ENCODE measurements around the gene FHAD1.
A peak's percentile ranks its signal among the peaks of the same experiment; 100 is the strongest.

The FHAD1 gene

DNA sequence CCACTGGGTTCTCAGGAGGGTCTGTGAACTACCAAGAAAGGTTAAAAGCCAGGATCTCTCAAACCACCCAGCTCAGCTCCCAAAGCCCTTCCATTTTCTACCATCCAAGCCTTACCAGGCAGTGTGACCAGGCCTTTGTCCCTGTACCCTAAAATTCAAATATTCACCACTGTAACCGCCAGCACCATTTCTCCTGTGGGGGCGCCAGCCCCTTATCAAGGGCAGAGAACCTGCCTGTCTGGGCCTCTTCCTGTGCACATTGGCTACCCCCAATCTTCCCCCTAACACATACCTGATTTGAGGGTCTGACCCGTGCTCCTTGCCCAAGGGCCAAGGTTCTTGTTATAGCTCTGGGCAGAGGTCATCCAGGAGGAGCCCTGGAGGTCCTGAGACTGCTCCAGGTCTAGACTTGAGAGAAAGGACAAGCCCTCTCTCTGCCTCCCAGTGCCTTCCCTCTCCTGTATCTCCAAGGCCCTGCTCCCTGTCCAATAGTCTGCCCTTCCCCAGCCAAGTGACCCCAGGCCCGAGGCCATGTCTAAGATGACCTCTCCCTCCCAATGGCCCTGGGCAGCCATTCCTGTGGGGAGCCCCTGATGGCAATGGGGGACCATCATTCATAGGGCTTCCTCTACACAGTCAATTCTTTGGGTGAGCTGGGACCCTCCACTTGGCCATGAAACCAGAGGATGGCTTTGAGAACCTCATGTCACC is 78.5 kb downstream of the FHAD1 start:
- H3K27me3 ChIP-seq (ENCODE audit: control insufficient read depth, insufficient read depth, low read length, poor library complexity, severe bottlenecking) = no peaks in the 10 kb centered on the region
- WGBS, 2 experiments = 93 to 95% methylated on average over 4 of the region's 4 CpGs
- H3K27ac ChIP-seq (ENCODE audit: insufficient read depth, low read depth, low read length, poor library complexity, severe bottlenecking) = no peak overlapping the region

DNA sequence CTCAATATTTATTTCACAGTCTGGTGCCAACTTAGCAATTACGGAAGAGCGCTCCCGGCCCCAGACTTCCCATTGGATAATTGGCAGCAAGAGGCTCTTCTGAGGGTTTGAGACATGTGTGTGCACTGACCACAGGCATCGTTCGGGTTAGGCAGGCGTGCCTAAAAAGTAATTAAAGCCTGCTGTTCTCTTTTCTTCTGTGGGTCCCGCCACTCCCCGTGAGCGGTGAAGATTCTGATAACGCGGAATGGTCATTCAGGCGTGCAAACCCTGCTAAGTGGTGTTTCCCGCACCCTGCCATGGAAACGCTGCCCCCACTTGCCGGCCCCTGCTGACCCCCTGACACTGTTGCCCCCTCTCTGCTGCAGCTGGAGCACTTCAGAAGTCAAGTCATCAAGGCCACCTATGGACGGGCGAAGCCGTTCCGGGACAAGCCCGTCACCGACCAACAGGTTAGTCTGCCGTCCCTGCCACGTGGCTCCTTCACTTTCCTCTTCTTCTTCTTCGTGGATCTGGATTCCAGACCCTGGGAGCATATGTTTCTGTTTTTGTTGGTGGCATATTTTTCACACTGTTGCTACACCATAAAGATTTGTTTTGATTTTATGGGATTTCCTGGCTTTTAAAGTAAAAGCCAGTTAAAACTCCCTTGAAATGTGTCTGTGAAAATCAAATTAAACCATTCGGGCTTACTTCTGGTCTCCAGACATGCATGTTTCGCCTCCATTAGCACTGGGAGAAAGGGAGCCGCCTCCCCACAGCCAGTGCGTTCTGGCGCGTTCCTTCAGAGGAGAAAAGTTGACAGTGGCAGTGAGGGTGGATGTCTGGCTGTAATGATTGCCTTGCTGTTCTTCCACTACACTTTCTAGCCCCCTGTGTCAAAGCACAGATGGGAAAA is 79.9 kb downstream of the FHAD1 start:
- Histone ChIP-seq H3K36me3 (ENCODE audit: control insufficient read depth, insufficient read depth, low read length) (no peaks in the 10 kb centered on the region), H3K27me3 (ENCODE audit: control insufficient read depth, insufficient read depth, low read length, poor library complexity, severe bottlenecking) (no peaks in the 10 kb centered on the region), H3K27ac (ENCODE audit: insufficient read depth, low read depth, low read length, poor library complexity, severe bottlenecking) (peak overlapping the region; percentile 77), H3K4me3 (ENCODE audit: insufficient read depth, low read depth, low read length) (no peak overlapping the region), H3K4me1 (ENCODE audit: control insufficient read depth, insufficient read depth, low read length) (peaks cover 22% of the 10 kb centered on the region), H3K9me3 (ENCODE audit: control insufficient read depth, low read length) (no peaks in the 10 kb centered on the region)
- WGBS, 2 experiments = 72 to 75% methylated on average over 29 of the region's 30 CpGs

More for the DNA sequence above, 78.5 kb downstream of the FHAD1 start:
- Histone ChIP-seq H3K36me3 (ENCODE audit: control insufficient read depth, insufficient read depth, low read length) (no peaks in the 10 kb centered on the region), H3K9me3 (ENCODE audit: control insufficient read depth, low read length) (no peaks in the 10 kb centered on the region), H3K4me1 (ENCODE audit: control insufficient read depth, insufficient read depth, low read length) (peaks cover 22% of the 10 kb centered on the region), H3K4me3 (ENCODE audit: insufficient read depth, low read depth, low read length) (no peak overlapping the region)

- Histone ChIP-seq H3K9me3 (ENCODE audit: control insufficient read depth, low read length) (no peaks in the 10 kb centered on the region), H3K27ac (ENCODE audit: insufficient read depth, low read depth, low read length, poor library complexity, severe bottlenecking) (no peak overlapping the region), H3K27me3 (ENCODE audit: control insufficient read depth, insufficient read depth, low read length, poor library complexity, severe bottlenecking) (no peaks in the 10 kb centered on the region), H3K36me3 (ENCODE audit: control insufficient read depth, insufficient read depth, low read length) (no peaks in the 10 kb centered on the region), H3K4me3 (ENCODE audit: insufficient read depth, low read depth, low read length) (no peak overlapping the region), H3K4me1 (ENCODE audit: control insufficient read depth, insufficient read depth, low read length) (peaks cover 22% of the 10 kb centered on the region)
- 88 to 93% methylated on average over 18 of the region's 18 CpGs for WGBS, 2 experiments
Measured at GRCh38 chr1:15328351-15329103, 81.5 kb downstream of the FHAD1 start.

DNA sequence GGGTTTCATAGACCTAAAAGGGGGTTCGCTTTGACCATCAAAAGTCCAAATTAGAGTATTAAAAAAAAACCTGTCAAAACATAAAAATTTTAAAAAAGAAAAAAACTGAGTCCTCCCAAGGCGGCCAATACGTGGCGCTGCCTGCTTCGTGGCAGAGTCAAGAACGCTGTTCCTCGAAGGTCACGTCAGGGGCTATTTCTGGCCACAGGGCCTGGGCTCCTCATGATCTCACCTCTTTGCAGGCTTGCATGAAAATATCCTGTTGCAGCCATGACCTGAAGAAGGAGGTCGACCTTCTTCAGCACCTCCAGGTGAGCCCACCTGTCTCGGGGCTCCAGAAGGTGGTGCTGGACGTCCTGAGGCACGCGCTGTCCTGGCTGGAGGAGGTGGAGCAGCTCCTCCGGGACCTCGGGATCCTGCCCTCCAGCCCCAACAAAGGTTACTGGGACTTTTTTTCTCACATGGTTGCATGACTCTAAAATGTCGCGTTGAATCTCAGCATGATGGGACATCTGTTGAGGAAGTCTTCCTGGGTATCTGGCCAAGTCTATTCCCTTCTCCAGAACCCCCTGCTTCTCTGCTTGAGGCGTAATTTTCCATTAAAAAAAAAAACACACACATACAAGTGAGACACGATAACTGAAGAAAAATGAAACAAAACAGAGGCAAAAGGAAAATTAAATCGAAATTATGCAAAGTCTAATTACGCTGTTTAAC is 82.2 kb downstream of the FHAD1 start:
- Histone ChIP-seq H3K4me1 (ENCODE audit: control insufficient read depth, insufficient read depth, low read length) (peaks cover 18% of the 10 kb centered on the region), H3K36me3 (ENCODE audit: control insufficient read depth, insufficient read depth, low read length) (no peaks in the 10 kb centered on the region), H3K27me3 (ENCODE audit: control insufficient read depth, insufficient read depth, low read length, poor library complexity, severe bottlenecking) (no peaks in the 10 kb centered on the region), H3K4me3 (ENCODE audit: insufficient read depth, low read depth, low read length) (no peak overlapping the region), H3K27ac (ENCODE audit: insufficient read depth, low read depth, low read length, poor library complexity, severe bottlenecking) (no peak overlapping the region), H3K9me3 (ENCODE audit: control insufficient read depth, low read length) (no peaks in the 10 kb centered on the region)
- 95% methylated on average over 21 of the region's 21 CpGs for WGBS, 2 experiments

DNA sequence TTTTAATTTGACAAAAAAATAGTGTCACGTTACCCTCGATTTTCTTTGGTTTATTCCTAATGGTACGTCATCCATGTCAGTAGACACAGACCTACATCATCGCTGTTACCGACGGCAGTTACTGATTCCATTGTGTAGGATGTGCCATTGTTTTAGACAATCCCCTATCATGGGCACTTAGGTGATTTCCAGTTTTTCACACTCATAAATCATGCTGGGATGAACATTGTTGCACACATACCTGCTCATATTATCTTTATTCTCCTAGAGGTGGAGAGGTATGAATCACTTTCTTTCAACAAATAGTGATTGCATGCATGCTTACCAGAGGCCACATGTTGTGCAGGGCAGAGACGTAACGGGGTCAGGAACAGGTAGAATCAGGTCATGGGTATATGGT is 83.0 kb downstream of the FHAD1 start:
- no peak overlapping the region for H3K4me3 ChIP-seq (ENCODE audit: insufficient read depth, low read depth, low read length)
- H3K4me1 ChIP-seq (ENCODE audit: control insufficient read depth, insufficient read depth, low read length) = peaks cover 11% of the 10 kb centered on the region
- WGBS, 2 experiments = 94 to 97% methylated on average over 8 of the region's 8 CpGs
- H3K36me3 ChIP-seq (ENCODE audit: control insufficient read depth, insufficient read depth, low read length) = no peaks in the 10 kb centered on the region
- H3K27me3 ChIP-seq (ENCODE audit: control insufficient read depth, insufficient read depth, low read length, poor library complexity, severe bottlenecking) = no peaks in the 10 kb centered on the region
- no peak overlapping the region for H3K27ac ChIP-seq (ENCODE audit: insufficient read depth, low read depth, low read length, poor library complexity, severe bottlenecking)
- H3K9me3 ChIP-seq (ENCODE audit: control insufficient read depth, low read length) = no peaks in the 10 kb centered on the region

DNA sequence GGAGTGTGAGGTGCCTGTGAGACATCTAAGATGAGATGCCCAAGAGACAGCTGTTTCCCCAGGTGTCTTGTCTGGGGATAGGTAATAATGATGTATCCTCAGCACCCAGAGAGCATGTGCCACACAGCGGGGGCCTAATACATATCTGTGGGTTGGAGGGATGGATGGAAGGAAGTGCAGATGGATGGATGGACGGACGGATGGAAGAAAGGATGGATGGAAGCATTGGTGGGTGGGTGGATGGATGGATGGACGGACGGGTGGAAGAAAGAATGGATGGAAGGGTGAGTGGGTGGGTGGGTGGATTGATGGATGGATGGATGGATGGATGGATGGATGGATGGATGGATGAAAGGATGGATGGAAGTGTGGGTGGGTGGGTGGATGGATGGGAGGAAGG is 84.2 kb downstream of the FHAD1 start:
- no peaks in the 10 kb centered on the region for H3K9me3 ChIP-seq (ENCODE audit: control insufficient read depth, low read length)
- WGBS, 2 experiments = 92 to 93% methylated on average over 5 of the region's 5 CpGs
- H3K36me3 ChIP-seq (ENCODE audit: control insufficient read depth, insufficient read depth, low read length) = no peaks in the 10 kb centered on the region
- H3K4me3 ChIP-seq (ENCODE audit: insufficient read depth, low read depth, low read length) = no peak overlapping the region
- peaks cover 11% of the 10 kb centered on the region for H3K4me1 ChIP-seq (ENCODE audit: control insufficient read depth, insufficient read depth, low read length)
- no peak overlapping the region for H3K27ac ChIP-seq (ENCODE audit: insufficient read depth, low read depth, low read length, poor library complexity, severe bottlenecking)
- no peaks in the 10 kb centered on the region for H3K27me3 ChIP-seq (ENCODE audit: control insufficient read depth, insufficient read depth, low read length, poor library complexity, severe bottlenecking)

GRCh38 chr1:15331734-15332133 is 84.7 kb downstream of the FHAD1 start:
- no peaks in the 10 kb centered on the region for H3K36me3 ChIP-seq (ENCODE audit: control insufficient read depth, insufficient read depth, low read length)
- 95 to 97% methylated on average over 2 of the region's 2 CpGs for WGBS, 2 experiments
- H3K4me1 ChIP-seq (ENCODE audit: control insufficient read depth, insufficient read depth, low read length) = peaks cover 9% of the 10 kb centered on the region

GRCh38 chr1:15332525-15332924 is 85.5 kb downstream of the FHAD1 start:
- peaks cover 1% of the 10 kb centered on the region for H3K4me1 ChIP-seq (ENCODE audit: control insufficient read depth, insufficient read depth, low read length)
- H3K27me3 ChIP-seq (ENCODE audit: control insufficient read depth, insufficient read depth, low read length, poor library complexity, severe bottlenecking) = no peaks in the 10 kb centered on the region
- WGBS, 2 experiments = 90 to 94% methylated on average over 4 of the region's 4 CpGs
- no peaks in the 10 kb centered on the region for H3K36me3 ChIP-seq (ENCODE audit: control insufficient read depth, insufficient read depth, low read length)
- no peak overlapping the region for H3K27ac ChIP-seq (ENCODE audit: insufficient read depth, low read depth, low read length, poor library complexity, severe bottlenecking)
- no peak overlapping the region for H3K4me3 ChIP-seq (ENCODE audit: insufficient read depth, low read depth, low read length)
- no peaks in the 10 kb centered on the region for H3K9me3 ChIP-seq (ENCODE audit: control insufficient read depth, low read length)

More at GRCh38 chr1:15331734-15332133, 84.7 kb downstream of the FHAD1 start:
- H3K27me3 ChIP-seq (ENCODE audit: control insufficient read depth, insufficient read depth, low read length, poor library complexity, severe bottlenecking) = no peaks in the 10 kb centered on the region
- no peaks in the 10 kb centered on the region for H3K9me3 ChIP-seq (ENCODE audit: control insufficient read depth, low read length)
- H3K4me3 ChIP-seq (ENCODE audit: insufficient read depth, low read depth, low read length) = no peak overlapping the region
- H3K27ac ChIP-seq (ENCODE audit: insufficient read depth, low read depth, low read length, poor library complexity, severe bottlenecking) = no peak overlapping the region

DNA sequence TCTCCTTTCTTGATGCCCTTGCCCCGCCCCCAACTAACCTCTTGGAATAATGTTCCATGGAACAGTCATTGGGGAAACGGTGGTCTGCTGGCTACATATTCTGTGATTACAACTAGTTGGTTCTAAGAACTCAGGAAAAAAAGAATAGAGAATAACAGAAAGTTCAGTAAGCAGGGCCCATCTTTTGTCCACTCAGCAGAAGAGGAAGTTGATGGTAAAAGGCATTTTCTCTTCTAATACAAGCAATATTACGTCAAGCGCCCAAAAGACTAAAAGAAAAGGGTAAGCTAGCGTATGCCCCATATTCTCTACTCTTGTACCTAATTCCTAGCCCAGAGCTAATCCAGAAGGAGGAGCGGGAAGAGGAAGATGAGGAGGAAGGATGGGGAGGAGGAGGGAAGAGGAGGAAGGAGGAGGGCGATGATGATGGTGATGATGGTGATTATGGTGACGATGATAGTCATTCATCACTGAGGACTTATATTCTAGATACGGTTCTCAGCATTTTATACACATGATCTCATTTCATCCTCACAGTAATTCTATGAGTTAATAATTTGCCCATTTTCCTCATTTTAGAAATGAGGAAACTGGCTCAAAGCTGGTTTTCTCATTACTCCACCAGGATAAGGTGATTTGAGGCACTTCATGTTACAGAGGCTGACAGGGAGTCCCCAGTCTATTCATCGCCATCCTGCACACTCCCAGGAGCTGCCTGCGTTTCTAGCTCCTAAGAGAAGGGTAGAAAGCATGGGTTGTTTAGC is 86.1 kb downstream of the FHAD1 start:
- Histone ChIP-seq H3K36me3 (ENCODE audit: control insufficient read depth, insufficient read depth, low read length) (no peaks in the 10 kb centered on the region), H3K4me1 (ENCODE audit: control insufficient read depth, insufficient read depth, low read length) (no peaks in the 10 kb centered on the region), H3K27ac (ENCODE audit: insufficient read depth, low read depth, low read length, poor library complexity, severe bottlenecking) (no peak overlapping the region), H3K4me3 (ENCODE audit: insufficient read depth, low read depth, low read length) (no peak overlapping the region), H3K9me3 (ENCODE audit: control insufficient read depth, low read length) (no peaks in the 10 kb centered on the region), H3K27me3 (ENCODE audit: control insufficient read depth, insufficient read depth, low read length, poor library complexity, severe bottlenecking) (no peaks in the 10 kb centered on the region)
- WGBS, 2 experiments = 95 to 97% methylated on average over 10 of the region's 11 CpGs
